Endodermal cell (in vitro differentiated cells): ENCODE results near the gene PKD2L1. TPM values are rescaled to one million over a fixed set of nuclear protein-coding genes. Genes with fewer than 3 reads are reported as not detected.

Experiments
- DNase-seq: peaks from one replicate; pipeline ENCODE4 v3.0.0-alpha.2; 2017
- H3K27ac ChIP-seq: 2 replicates; pipeline ENCODE4 v1.5.1; 2013; ENCODE audit warnings: mild to moderate bottlenecking, low read depth, low read length, moderate library complexity
- H3K27me3 ChIP-seq: 2 replicates; pipeline ENCODE4 v1.6.1; 2013; ENCODE audit warnings: mild to moderate bottlenecking, low read length, moderate library complexity; ENCODE audit not compliant: insufficient read depth, control insufficient read depth, poor library complexity, severe bottlenecking
- H3K36me3 ChIP-seq: 2 replicates; pipeline ENCODE4 v1.7.0; 2013; ENCODE audit warnings: mild to moderate bottlenecking, low read length, moderate library complexity; ENCODE audit not compliant: control insufficient read depth, insufficient read depth
- H3K4me1 ChIP-seq: one replicate; pipeline ENCODE4 v1.7.0; 2013; ENCODE audit warnings: low read length; ENCODE audit not compliant: control insufficient read depth, insufficient read depth
- H3K4me3 ChIP-seq: 2 replicates; pipeline ENCODE4 v1.5.1; 2013; ENCODE audit warnings: mild to moderate bottlenecking, low read length, moderate library complexity
- H3K9ac ChIP-seq: 2 replicates; pipeline ENCODE4 v1.6.1; 2013; ENCODE audit warnings: mild to moderate bottlenecking, low read length, moderate library complexity; ENCODE audit not compliant: poor library complexity, severe bottlenecking; ENCODE audit errors: extremely low read depth
- H3K9me3 ChIP-seq: 2 replicates; pipeline ENCODE4 v1.6.1; 2013; ENCODE audit warnings: mild to moderate bottlenecking, low read length, moderate library complexity; ENCODE audit not compliant: control insufficient read depth
- H3K27ac Mint-ChIP-seq: 2 replicates; pipeline ENCODE4 v1.8.0; 2020; ENCODE audit warnings: mixed read lengths
- H3K27me3 Mint-ChIP-seq: 2 replicates; pipeline ENCODE4 v1.8.0; 2021; ENCODE audit warnings: mild to moderate bottlenecking, mixed read lengths; ENCODE audit not compliant: insufficient read depth
- H3K36me3 Mint-ChIP-seq: 2 replicates; pipeline ENCODE4 v1.8.0; 2020; ENCODE audit warnings: low read depth, mixed read lengths
- H3K4me1 Mint-ChIP-seq: 2 replicates; pipeline ENCODE4 v1.8.0; 2020; ENCODE audit warnings: mixed read lengths
- H3K4me3 Mint-ChIP-seq: 2 replicates; pipeline ENCODE4 v1.8.0; 2020; ENCODE audit warnings: mild to moderate bottlenecking, moderate library complexity, mixed read lengths
- H3K9me3 Mint-ChIP-seq: 2 replicates; pipeline ENCODE4 v1.8.0; 2020; ENCODE audit warnings: mild to moderate bottlenecking, mixed read lengths
- CTCF ChIP-seq: fragments of 200-600 bp; sonication (generic); conservative IDR thresholded peaks from 2 replicates; pipeline ENCODE4 v1.5.0; 2021; ENCODE audit warnings: antibody characterized with exemption, mild to moderate bottlenecking
- WGBS, 2 experiments: methylation state at CpG; one replicate each; pipeline versions ENCODE4 v1.1.5 to v1.1.7; 2013; ENCODE audit warnings: missing lambda C conversion rate in 2 of 2, mixed read lengths in 1 of 2; ENCODE audit not compliant: insufficient coverage in 1 of 2, insufficient read length in 1 of 2; 5-methylcytosine and 5-hydroxymethylcytosine counted together
- total RNA-seq, 2 donors: library from RNA; stranded (reverse); fragmentation: NEBNext Ultra II Directional in 1 of 2; extraction: Animal tissue kit (Norgen Biotek cat#: 25700) in 1 of 2; gene quantifications; 2 replicates in 1 of 2; 3 replicates in 1 of 2; pipeline ENCODE4 v1.2.1, GENCODE V29; 2021

The PKD2L1 gene
- total RNA-seq, 2 donors from 2014 or later = not detected

GRCh38 chr10:100349087-100349486 is 19.1 kb upstream of the PKD2L1 start:
- Histone ChIP-seq H3K36me3 (peaks cover 60% of the 10 kb centered on the region), H3K4me3 (peak overlapping the region; percentile 96), H3K27ac (no peak overlapping the region), H3K27me3 (no peaks in the 10 kb centered on the region), H3K9ac (no peak overlapping the region), H3K9me3 (no peaks in the 10 kb centered on the region), H3K4me1 (peaks cover 18% of the 10 kb centered on the region)
- 80 to 88% methylated on average over 2 to 5 of the region's 5 CpGs for WGBS, 2 experiments
- DNase-seq = no peak
- Mint-ChIP-seq H3K27ac (no peak overlapping the region), H3K9me3 (no peaks in the 10 kb centered on the region), H3K36me3 (peaks cover 62% of the 10 kb centered on the region), H3K27me3 (no peaks in the 10 kb centered on the region), H3K4me1 (peaks cover 46% of the 10 kb centered on the region), H3K4me3 (peak overlapping the region; percentile 100)
- no peak for TF ChIP-seq CTCF

- no peak for TF ChIP-seq CTCF
- no peak for DNase-seq
- H3K9ac ChIP-seq = peak overlapping the region; percentile 82
- Mint-ChIP-seq H3K9me3 (no peaks in the 10 kb centered on the region), H3K4me3 (peak overlapping the region; percentile 100), H3K36me3 (peaks cover 55% of the 10 kb centered on the region), H3K27me3 (no peaks in the 10 kb centered on the region), H3K27ac (peak overlapping the region; percentile 79), H3K4me1 (peaks cover 46% of the 10 kb centered on the region)
- 57 to 58% methylated on average over 2 to 3 of the region's 3 CpGs for WGBS, 2 experiments
- H3K36me3 ChIP-seq = peaks cover 54% of the 10 kb centered on the region
- no peaks in the 10 kb centered on the region for H3K9me3 ChIP-seq
- peaks cover 18% of the 10 kb centered on the region for H3K4me1 ChIP-seq
- no peaks in the 10 kb centered on the region for H3K27me3 ChIP-seq
- H3K27ac ChIP-seq = no peak overlapping the region
- peak overlapping the region; percentile 96 for H3K4me3 ChIP-seq
Observed at GRCh38 chr10:100348389-100348927, 18.4 kb upstream of the PKD2L1 start.

GRCh38 chr10:100347568-100348195 is 17.7 kb upstream of the PKD2L1 start:
- Histone ChIP-seq H3K36me3 (peaks cover 46% of the 10 kb centered on the region), H3K9ac (peak overlapping the region; percentile 82), H3K9me3 (no peaks in the 10 kb centered on the region), H3K27me3 (no peaks in the 10 kb centered on the region), H3K4me1 (peaks cover 18% of the 10 kb centered on the region), H3K4me3 (peak overlapping the region; percentile 96), H3K27ac (peak overlapping the region; percentile 33)
- Mint-ChIP-seq H3K27me3 (no peaks in the 10 kb centered on the region), H3K36me3 (peaks cover 48% of the 10 kb centered on the region), H3K27ac (peak overlapping the region; percentile 94), H3K4me1 (peaks cover 46% of the 10 kb centered on the region), H3K9me3 (no peaks in the 10 kb centered on the region), H3K4me3 (peak overlapping the region; percentile 100)
- DNase-seq = no peak
- 0 to 1% methylated on average over 13 to 31 of the region's 32 CpGs for WGBS, 2 experiments
- no peak for TF ChIP-seq CTCF
